Mesenchymal stem cell (in vitro differentiated cells and primary cell): Measurements from ENCODE around the gene PABPN1L.

Experiments used
- DNase-seq: peaks from one replicate; pipeline ENCODE4 v3.0.0-alpha.2; 2013
- H2AFZ ChIP-seq: one replicate; pipeline ENCODE4 v1.6.1; 2013; ENCODE audit warnings: low read depth, mild to moderate bottlenecking, control low read depth, inconsistent platforms, low read length, moderate library complexity
- H2AK5ac ChIP-seq: 2 replicates; pipeline ENCODE4 v1.6.1; 2013; ENCODE audit warnings: low read length, moderate library complexity, mild to moderate bottlenecking, inconsistent platforms; ENCODE audit not compliant: severe bottlenecking
- H2BK120ac ChIP-seq: one replicate; pipeline ENCODE4 v1.6.1; 2013; ENCODE audit warnings: low read depth, mild to moderate bottlenecking, inconsistent platforms, low read length, moderate library complexity
- H2BK12ac ChIP-seq, 2 experiments: one replicate each; pipeline ENCODE4 v1.6.1; 2013; ENCODE audit warnings: inconsistent platforms in 2 of 2, low read length in 2 of 2, mild to moderate bottlenecking in 2 of 2, moderate library complexity in 2 of 2, control low read depth in 1 of 2
- H2BK15ac ChIP-seq: one replicate; pipeline ENCODE4 v1.6.1; 2013; ENCODE audit warnings: mild to moderate bottlenecking, low read depth, inconsistent platforms; ENCODE audit not compliant: poor library complexity, severe bottlenecking
- H2BK5ac ChIP-seq: 2 replicates; pipeline ENCODE4 v1.6.1; 2013; ENCODE audit warnings: low read depth, mild to moderate bottlenecking, low read length, control low read depth, inconsistent platforms; ENCODE audit not compliant: poor library complexity, severe bottlenecking
- H3K14ac ChIP-seq, 2 experiments: one replicate each; pipeline ENCODE4 v1.6.1; 2013; ENCODE audit warnings: inconsistent platforms in 2 of 2, low read length in 2 of 2, control low read depth in 1 of 2, mild to moderate bottlenecking in 1 of 2, moderate library complexity in 1 of 2
- H3K18ac ChIP-seq, 2 experiments: one replicate each; pipeline ENCODE4 v1.6.1; 2013; ENCODE audit warnings: inconsistent platforms in 2 of 2, low read length in 2 of 2, control low read depth in 1 of 2, low read depth in 1 of 2, mild to moderate bottlenecking in 1 of 2
- H3K23ac ChIP-seq, 2 experiments: one replicate each; pipeline ENCODE4 v1.6.1; 2013; ENCODE audit warnings: inconsistent platforms in 2 of 2, low read length in 2 of 2, mild to moderate bottlenecking in 2 of 2, moderate library complexity in 2 of 2, control low read depth in 1 of 2
- H3K27ac ChIP-seq: 2 replicates; pipeline ENCODE4 v1.5.1; 2013; ENCODE audit warnings: mild to moderate bottlenecking, moderate library complexity, low read length, control low read depth, inconsistent platforms; ENCODE audit not compliant: poor library complexity, severe bottlenecking
- H3K27me3 ChIP-seq, 2 experiments: 2 replicates each; pipeline versions ENCODE4 v1.6.1 to v1.7.0; 2013; ENCODE audit warnings: low read length in 2 of 2, mild to moderate bottlenecking in 2 of 2, moderate library complexity in 2 of 2, control low read depth in 1 of 2, inconsistent platforms in 1 of 2; ENCODE audit not compliant: control insufficient read depth in 1 of 2, insufficient read depth in 1 of 2
- H3K36me3 ChIP-seq, 2 experiments: 2 replicates each; pipeline versions ENCODE4 v1.6.1 to v1.7.0; 2013; ENCODE audit warnings: low read length in 2 of 2, control low read depth in 1 of 2, inconsistent platforms in 1 of 2, low read depth in 1 of 2, mild to moderate bottlenecking in 1 of 2; ENCODE audit not compliant: insufficient read depth in 2 of 2, control insufficient read depth in 1 of 2
- H3K4ac ChIP-seq, 2 experiments: one replicate each; pipeline ENCODE4 v1.6.1; 2013; ENCODE audit warnings: inconsistent platforms in 2 of 2, low read length in 2 of 2, mild to moderate bottlenecking in 2 of 2, moderate library complexity in 2 of 2, control low read depth in 1 of 2, low read depth in 1 of 2
- H3K4me1 ChIP-seq: 2 replicates; pipeline ENCODE4 v1.6.1; 2013; ENCODE audit warnings: low read depth, low read length, control low read depth; ENCODE audit not compliant: control insufficient read depth, insufficient read depth
- H3K4me2 ChIP-seq: 2 replicates; pipeline ENCODE4 v1.6.1; 2013; ENCODE audit warnings: low read length, mild to moderate bottlenecking, inconsistent platforms; ENCODE audit not compliant: poor library complexity, severe bottlenecking
- H3K4me3 ChIP-seq, 2 experiments: 2 replicates each; pipeline versions ENCODE4 v1.5.1 to v1.7.0; 2013; ENCODE audit warnings: low read length in 2 of 2, mild to moderate bottlenecking in 2 of 2, control low read depth in 1 of 2, low read depth in 1 of 2; ENCODE audit not compliant: insufficient read depth in 1 of 2
- H3K79me1 ChIP-seq: replicated peaks from 2 replicates; pipeline ENCODE4 v1.6.1; 2013; ENCODE audit warnings: mild to moderate bottlenecking, control low read depth, low read length, inconsistent platforms; ENCODE audit not compliant: poor library complexity, severe bottlenecking
- H3K9ac ChIP-seq: 2 replicates; pipeline ENCODE4 v1.7.0; 2013; ENCODE audit warnings: mild to moderate bottlenecking, low read length, moderate library complexity
- H3K9me3 ChIP-seq: 2 replicates; pipeline ENCODE4 v1.7.0; 2013; ENCODE audit warnings: mild to moderate bottlenecking, low read length; ENCODE audit not compliant: control insufficient read depth
- H4K8ac ChIP-seq: one replicate; pipeline ENCODE4 v1.6.1; 2013; ENCODE audit warnings: inconsistent platforms, mild to moderate bottlenecking, low read length, moderate library complexity
- H4K91ac ChIP-seq: one replicate; pipeline ENCODE4 v1.6.1; 2013; ENCODE audit warnings: mild to moderate bottlenecking, low read length, inconsistent platforms
- WGBS: methylation state at CpG from one replicate; pipeline ENCODE4 v1.1.7; 2013; ENCODE audit warnings: mixed read lengths; 5-methylcytosine and 5-hydroxymethylcytosine counted together

Gene PABPN1L

GRCh38 chr16:88831838-88832237 is 34.6 kb downstream of the PABPN1L start:
- Histone ChIP-seq H3K27ac (no peak overlapping the region), H3K18ac (no peak overlapping the region), H2AK5ac (no peak overlapping the region), H3K9ac (no peak overlapping the region), H4K91ac (no peak overlapping the region), H3K4ac (no peak overlapping the region), H2BK12ac (peak overlapping the region in 1 of 2 experiments; percentile 10), H4K8ac (no peak overlapping the region), H3K4me1 (peaks cover 12% of the 10 kb centered on the region), H2BK15ac (no peak overlapping the region), H3K36me3 (peaks cover 21 to 63% of the 10 kb centered on the region in 2 experiments), H3K27me3 (no peaks in the 10 kb centered on the region), H3K4me2 (no peak overlapping the region), H2BK5ac (no peak overlapping the region), H3K9me3 (no peaks in the 10 kb centered on the region), H2BK120ac (no peak overlapping the region), H3K79me1 (no peaks in the 10 kb centered on the region), H2AFZ (no peak overlapping the region), H3K14ac (no peak overlapping the region), H3K4me3 (no peak overlapping the region), H3K23ac (no peak overlapping the region)
- WGBS = 83% methylated on average over 13 of the region's 13 CpGs
- no peak for DNase-seq

- no peak overlapping the region for H4K91ac ChIP-seq
- no peak overlapping the region for H2BK5ac ChIP-seq
- H2BK15ac ChIP-seq = no peak overlapping the region
- H3K4me1 ChIP-seq = peaks cover 12% of the 10 kb centered on the region
- no peak overlapping the region for H3K9ac ChIP-seq
- H3K79me1 ChIP-seq = no peaks in the 10 kb centered on the region
- DNase-seq = no peak
- H3K27me3 ChIP-seq = no peaks in the 10 kb centered on the region
- peaks cover 17 to 67% of the 10 kb centered on the region in 2 experiments for H3K36me3 ChIP-seq
- no peak overlapping the region for H2BK12ac ChIP-seq
- WGBS = 94% methylated on average over 12 of the region's 14 CpGs
- no peak overlapping the region for H3K4ac ChIP-seq
- H3K23ac ChIP-seq = no peak overlapping the region
- H2AFZ ChIP-seq = no peak overlapping the region
- no peak overlapping the region for H3K14ac ChIP-seq
- H3K4me2 ChIP-seq = no peak overlapping the region
- H4K8ac ChIP-seq = no peak overlapping the region
- peak overlapping the region in 1 of 2 experiments; percentile 37 for H3K18ac ChIP-seq
- H3K27ac ChIP-seq = no peak overlapping the region
- no peak overlapping the region for H3K4me3 ChIP-seq
- no peak overlapping the region for H2BK120ac ChIP-seq
- no peaks in the 10 kb centered on the region for H3K9me3 ChIP-seq
- no peak overlapping the region for H2AK5ac ChIP-seq
Observed at GRCh38 chr16:88830783-88831182, 35.7 kb downstream of the PABPN1L start.

GRCh38 chr16:88830258-88830657 is 36.2 kb downstream of the PABPN1L start:
- Histone ChIP-seq H3K14ac (no peak overlapping the region), H3K23ac (no peak overlapping the region), H2BK15ac (no peak overlapping the region), H3K9me3 (no peaks in the 10 kb centered on the region), H3K79me1 (no peaks in the 10 kb centered on the region), H3K4me1 (peaks cover 12% of the 10 kb centered on the region), H3K27me3 (no peaks in the 10 kb centered on the region), H3K9ac (no peak overlapping the region), H2BK5ac (no peak overlapping the region), H3K36me3 (peaks cover 15 to 67% of the 10 kb centered on the region in 2 experiments), H3K4me2 (no peak overlapping the region), H2BK120ac (no peak overlapping the region), H4K8ac (no peak overlapping the region), H3K27ac (no peak overlapping the region), H2AK5ac (no peak overlapping the region), H3K4ac (no peak overlapping the region), H3K4me3 (no peak overlapping the region), H2BK12ac (no peak overlapping the region), H4K91ac (no peak overlapping the region), H2AFZ (no peak overlapping the region), H3K18ac (no peak overlapping the region)
- WGBS = 13% methylated on average over 11 of the region's 11 CpGs
- peak; percentile 87 for DNase-seq

- no peak overlapping the region for H2BK5ac ChIP-seq
- no peaks in the 10 kb centered on the region for H3K79me1 ChIP-seq
- H3K27ac ChIP-seq = no peak overlapping the region
- no peaks in the 10 kb centered on the region for H3K27me3 ChIP-seq
- H2BK120ac ChIP-seq = no peak overlapping the region
- H2AFZ ChIP-seq = no peak overlapping the region
- no peak overlapping the region for H3K23ac ChIP-seq
- no peak overlapping the region for H3K4me3 ChIP-seq
- no peak overlapping the region for H4K91ac ChIP-seq
- H2AK5ac ChIP-seq = no peak overlapping the region
- H3K4me2 ChIP-seq = no peak overlapping the region
- no peak overlapping the region for H3K14ac ChIP-seq
- H4K8ac ChIP-seq = no peak overlapping the region
- H3K36me3 ChIP-seq = peaks cover 17 to 67% of the 10 kb centered on the region in 2 experiments
- no peaks in the 10 kb centered on the region for H3K9me3 ChIP-seq
- H2BK12ac ChIP-seq = no peak overlapping the region
- no peak overlapping the region for H3K9ac ChIP-seq
- 93% methylated on average over 24 of the region's 24 CpGs for WGBS
- H3K4me1 ChIP-seq = peaks cover 12% of the 10 kb centered on the region
- H3K18ac ChIP-seq = no peak overlapping the region
- DNase-seq = no peak
- no peak overlapping the region for H3K4ac ChIP-seq
- H2BK15ac ChIP-seq = no peak overlapping the region
Observed at GRCh38 chr16:88828711-88829110, 37.7 kb downstream of the PABPN1L start.
